Stimulated activated naive CD8-positive, alpha-beta T cell treated with anti-CD3 and anti-CD28 coated beads, Interleukin-15, amount 100 ng/mL, for 72 hours (primary cell): Measurements from ENCODE around the gene ERVW-1.
"Not testable (repeated sequence)": the region's sequence is repeated elsewhere in the genome, so short reads cannot be mapped to it uniquely, and the experiment has no call there.

Source experiments
- ATAC-seq: fragments of 150-1000 bp; cut with Tn5 transposase; 2 replicates; pipeline ENCODE4 v1.10.0; 2021; ENCODE audit warnings: mild to moderate bottlenecking, moderate library complexity
- DNase-seq, 2 donors: peaks; one replicate each; pipeline ENCODE4 v3.0.0; 2021 to 2022
- H3K27ac Mint-ChIP-seq, 2 donors: one replicate each; pipeline ENCODE4 v1.8.0; 2022; ENCODE audit warnings: mild to moderate bottlenecking in 2 of 2, mixed read lengths in 2 of 2, moderate library complexity in 2 of 2
- H3K27me3 Mint-ChIP-seq: one replicate; pipeline ENCODE4 v1.8.0; 2022; ENCODE audit warnings: mixed read lengths
- H3K4me1 Mint-ChIP-seq: one replicate; pipeline ENCODE4 v1.8.0; 2022; ENCODE audit warnings: mild to moderate bottlenecking, mixed read lengths
- H3K4me3 Mint-ChIP-seq, 2 donors: one replicate each; pipeline ENCODE4 v1.8.0; 2022; ENCODE audit warnings: mild to moderate bottlenecking in 2 of 2, mixed read lengths in 2 of 2, moderate library complexity in 1 of 2
- H3K9me3 Mint-ChIP-seq, 2 donors: one replicate each; pipeline ENCODE4 v1.8.0; 2022; ENCODE audit warnings: mixed read lengths in 2 of 2

ERVW-1 gene

DNA sequence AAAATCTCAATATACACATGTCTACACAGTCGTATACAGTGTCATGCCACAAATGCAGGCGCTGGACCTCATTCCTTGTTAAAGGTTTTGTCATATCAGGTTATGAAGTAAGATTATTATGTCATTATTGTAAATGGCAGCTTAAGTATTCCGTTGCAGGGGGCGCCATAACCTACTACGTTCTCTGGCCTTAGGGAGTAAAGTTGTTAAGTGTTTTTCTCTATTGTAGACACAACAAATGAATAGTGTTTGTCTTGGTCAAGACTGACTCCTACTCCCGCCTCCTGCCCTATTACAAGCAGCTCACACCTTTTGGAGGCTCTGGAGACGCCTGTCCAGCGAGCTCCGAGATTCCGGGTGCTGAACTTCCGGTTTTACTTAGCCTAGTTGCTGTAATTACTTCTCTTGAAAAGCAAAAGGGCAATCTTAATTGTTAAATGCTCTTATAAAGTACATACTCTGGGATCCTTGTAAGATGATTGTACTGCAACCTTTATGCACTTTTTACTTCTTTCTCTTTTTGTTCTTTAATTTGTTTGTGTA lies 29.5 kb downstream of the ERVW-1 start:
- peak; percentile 61 for ATAC-seq
- Mint-ChIP-seq H3K4me3 (peak overlapping the region; percentile 87 to 90), H3K27me3 (no peaks in the 10 kb centered on the region), H3K9me3 (no peaks in the 10 kb centered on the region), H3K27ac (peak overlapping the region; percentile 87 to 97), H3K4me1 (peaks cover 9% of the 10 kb centered on the region)
- DNase-seq, result peak in 1 of 2 donors; percentile 54

GRCh38 chr7:92447345-92448204 lies 30.2 kb downstream of the ERVW-1 start, which contains the start of gene GATAD1:
TSS of gene GATAD1 (plus strand) at chr7:92447482. CDS start at chr7:92447730, 248 bp downstream.
- Mint-ChIP-seq H3K27me3 (no peaks in the 10 kb centered on the region), H3K9me3 (no peaks in the 10 kb centered on the region), H3K4me3 (peak within 1 kb of the TSS; percentile 87 to 90), H3K27ac (peak within 1 kb of the TSS; percentile 95 to 97), H3K4me1 (peaks cover 9% of the 10 kb centered on the region)
- DNase-seq, result peak; percentile 83 to 88
- peak; percentile 88 for ATAC-seq

DNA sequence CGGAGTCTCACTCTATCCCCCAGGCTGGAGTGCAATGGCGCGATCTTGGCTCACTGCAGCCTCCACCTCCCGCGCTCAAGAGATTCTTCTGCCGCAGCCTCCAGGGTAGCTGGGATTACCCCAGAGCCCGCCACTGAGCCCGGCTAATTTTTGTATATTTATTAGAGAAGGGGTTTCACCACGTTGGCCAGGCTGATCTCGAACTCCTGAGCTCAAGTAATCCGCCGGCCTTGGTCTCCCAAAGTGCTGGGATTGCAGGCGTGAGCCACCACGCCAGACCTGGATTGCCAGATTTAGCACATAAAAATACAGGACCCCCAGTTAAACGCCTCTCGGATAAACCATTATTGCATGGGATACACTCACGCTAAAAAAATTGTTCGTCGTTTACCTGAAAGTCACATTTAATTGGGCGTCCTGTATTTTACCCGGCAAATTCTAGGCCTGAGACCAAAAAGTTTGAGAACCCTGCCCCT lies 30.8 kb downstream of the ERVW-1 start:
- ATAC-seq, result no peak
- peak overlapping the region; percentile 80 to 87 for H3K4me3 Mint-ChIP-seq
- H3K9me3 Mint-ChIP-seq, result no peaks in the 10 kb centered on the region
- DNase-seq, result no peak
- H3K27ac Mint-ChIP-seq, result peak overlapping the region; percentile 95 to 97
- H3K27me3 Mint-ChIP-seq, result no peaks in the 10 kb centered on the region
- H3K4me1 Mint-ChIP-seq, result peaks cover 9% of the 10 kb centered on the region

DNA sequence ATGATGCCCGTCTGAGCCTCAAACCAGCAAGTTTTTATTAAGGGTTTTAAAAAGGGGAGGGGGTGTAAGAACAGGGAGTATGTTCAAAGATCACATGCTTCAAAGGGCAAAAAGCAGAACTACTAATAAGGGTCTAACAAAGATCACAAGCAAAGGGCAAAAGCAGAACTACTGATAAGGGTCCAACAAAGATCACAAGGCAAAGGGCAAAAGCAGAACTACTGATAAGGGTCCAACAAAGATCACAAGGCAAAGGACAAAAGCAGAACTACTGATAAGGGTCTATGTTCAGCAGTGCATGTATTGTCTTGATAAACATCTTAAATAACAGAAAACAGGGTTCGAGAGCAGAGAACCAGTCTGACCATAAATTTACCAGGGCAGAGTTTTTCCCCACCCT lies 35.0 kb downstream of the ERVW-1 start:
- not testable (repeated sequence) for H3K4me3 Mint-ChIP-seq, H3K9me3 Mint-ChIP-seq, H3K27ac Mint-ChIP-seq, DNase-seq, H3K27me3 Mint-ChIP-seq, ATAC-seq
- H3K4me1 Mint-ChIP-seq, result peaks cover 20% of the 10 kb centered on the region

DNA sequence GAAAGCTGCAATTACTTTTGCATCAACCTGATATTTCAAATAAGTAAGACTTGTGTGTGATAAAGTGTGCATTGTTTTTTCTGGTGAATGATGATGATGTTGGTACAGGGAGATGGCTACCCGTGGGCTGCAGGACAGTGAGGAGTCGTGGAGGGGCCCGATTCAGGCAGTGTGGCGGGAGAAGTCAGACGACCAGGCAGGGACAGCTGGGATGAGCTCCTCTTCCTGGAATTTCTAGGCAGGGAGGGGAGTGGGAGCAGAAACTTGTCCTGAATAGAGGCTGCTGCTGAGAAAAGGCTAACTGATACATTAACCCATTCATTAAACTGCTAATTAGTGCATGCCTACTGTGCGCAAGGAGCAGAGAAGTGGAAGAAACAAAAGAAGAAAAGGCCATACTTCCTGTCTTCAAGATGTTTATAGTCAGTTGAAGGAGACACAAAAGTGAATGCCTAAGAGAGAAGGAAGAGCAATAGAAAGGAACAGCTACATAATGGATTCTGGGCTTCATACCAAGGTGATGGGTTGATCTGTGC lies 39.7 kb downstream of the ERVW-1 start:
- Mint-ChIP-seq H3K4me1 (peaks cover 11% of the 10 kb centered on the region), H3K27ac (no peak overlapping the region), H3K4me3 (no peak overlapping the region), H3K27me3 (no peaks in the 10 kb centered on the region), H3K9me3 (no peaks in the 10 kb centered on the region)
- ATAC-seq (no peak), DNase-seq (no peak)

DNA sequence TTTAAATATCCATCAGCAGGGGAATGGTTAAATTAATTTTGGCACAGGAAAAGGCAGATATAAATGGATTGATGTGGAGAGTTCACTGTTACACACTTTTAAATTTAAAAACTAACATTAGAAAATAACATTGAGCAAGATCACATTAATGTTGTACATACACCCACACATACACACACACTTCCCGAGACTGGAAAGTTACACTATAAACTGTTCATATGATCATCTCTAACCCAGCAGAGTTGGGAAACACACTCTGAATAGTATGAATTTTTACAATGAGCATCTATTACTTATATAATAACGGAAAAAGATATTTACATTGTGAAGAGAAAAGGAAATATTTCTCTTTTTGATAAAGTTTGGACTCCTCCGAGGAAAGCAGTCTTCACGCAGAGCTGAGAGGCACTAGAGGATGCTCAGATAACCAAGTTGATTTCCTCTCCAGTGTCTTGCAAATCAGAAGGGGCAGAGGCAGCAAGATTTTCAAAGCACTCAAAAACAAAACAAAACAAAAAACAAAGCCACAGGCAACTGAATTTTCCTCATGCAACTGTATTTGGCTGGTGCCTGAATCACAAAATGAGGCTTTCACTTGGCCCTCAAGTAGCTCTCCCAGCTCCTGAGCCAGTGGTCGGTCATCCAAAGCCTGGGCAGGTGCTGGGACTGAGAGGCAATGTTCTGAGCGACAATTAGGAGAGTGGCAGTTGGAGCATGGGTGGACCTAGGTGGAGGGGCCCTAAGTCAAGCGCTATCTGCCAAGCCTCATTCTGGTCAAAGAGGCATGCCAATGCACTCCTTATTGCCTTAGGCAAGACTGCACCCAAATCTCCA lies 40.9 kb downstream of the ERVW-1 start:
- Mint-ChIP-seq H3K4me3 (no peak overlapping the region), H3K27ac (no peak overlapping the region), H3K9me3 (no peaks in the 10 kb centered on the region), H3K27me3 (no peaks in the 10 kb centered on the region), H3K4me1 (peaks cover 11% of the 10 kb centered on the region)
- no peak for DNase-seq
- ATAC-seq, result no peak

DNA sequence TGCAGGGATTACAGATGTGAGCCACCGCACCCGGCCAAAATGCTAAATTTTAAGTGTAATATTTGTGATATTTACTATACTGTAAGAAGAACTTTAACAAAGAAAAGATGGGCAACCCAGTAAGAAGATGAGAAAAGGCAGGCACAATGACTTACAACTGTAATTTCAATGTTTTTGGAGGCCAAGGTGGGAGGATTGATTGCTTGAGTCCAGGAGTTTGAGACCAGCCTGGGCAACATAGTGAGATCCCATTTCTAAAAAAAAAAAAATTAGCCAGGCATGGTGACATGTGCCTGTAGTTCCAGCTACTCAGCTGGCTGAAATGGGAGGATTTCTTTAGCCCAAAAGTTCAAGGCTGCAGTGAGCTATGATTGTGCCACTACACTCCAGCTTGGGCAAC lies 42.2 kb downstream of the ERVW-1 start:
- no peaks in the 10 kb centered on the region for H3K27me3 Mint-ChIP-seq
- peak overlapping the region in 1 of 2 donors; percentile 13 for H3K27ac Mint-ChIP-seq
- DNase-seq (no peak), ATAC-seq (no peak)
- no peaks in the 10 kb centered on the region for H3K9me3 Mint-ChIP-seq
- no peak overlapping the region for H3K4me3 Mint-ChIP-seq
- peaks cover 11% of the 10 kb centered on the region for H3K4me1 Mint-ChIP-seq

DNA sequence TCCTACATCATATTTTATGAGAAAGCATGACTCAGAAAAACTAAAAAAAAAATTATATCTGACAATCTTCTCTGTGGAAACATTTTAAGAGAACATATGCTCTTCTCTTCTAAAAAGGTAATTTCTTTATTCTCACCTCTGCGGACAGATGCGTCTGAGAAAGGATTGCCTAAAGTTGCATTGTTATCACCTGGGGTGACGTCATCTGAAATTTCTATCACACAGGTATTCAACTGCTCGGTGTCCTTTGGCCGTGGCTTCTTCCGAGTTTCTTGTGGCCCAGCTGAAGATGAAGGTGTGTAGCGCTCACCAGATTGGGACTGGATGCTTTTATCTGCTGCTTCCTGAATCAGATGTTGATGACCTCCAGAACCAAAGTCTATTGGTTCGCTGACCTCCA lies 44.7 kb downstream of the ERVW-1 start:
- no peak for ATAC-seq
- H3K4me3 Mint-ChIP-seq, result no peak overlapping the region
- H3K9me3 Mint-ChIP-seq, result no peaks in the 10 kb centered on the region
- no peak overlapping the region for H3K27ac Mint-ChIP-seq
- peaks cover 8% of the 10 kb centered on the region for H3K4me1 Mint-ChIP-seq
- no peaks in the 10 kb centered on the region for H3K27me3 Mint-ChIP-seq
- no peak for DNase-seq

DNA sequence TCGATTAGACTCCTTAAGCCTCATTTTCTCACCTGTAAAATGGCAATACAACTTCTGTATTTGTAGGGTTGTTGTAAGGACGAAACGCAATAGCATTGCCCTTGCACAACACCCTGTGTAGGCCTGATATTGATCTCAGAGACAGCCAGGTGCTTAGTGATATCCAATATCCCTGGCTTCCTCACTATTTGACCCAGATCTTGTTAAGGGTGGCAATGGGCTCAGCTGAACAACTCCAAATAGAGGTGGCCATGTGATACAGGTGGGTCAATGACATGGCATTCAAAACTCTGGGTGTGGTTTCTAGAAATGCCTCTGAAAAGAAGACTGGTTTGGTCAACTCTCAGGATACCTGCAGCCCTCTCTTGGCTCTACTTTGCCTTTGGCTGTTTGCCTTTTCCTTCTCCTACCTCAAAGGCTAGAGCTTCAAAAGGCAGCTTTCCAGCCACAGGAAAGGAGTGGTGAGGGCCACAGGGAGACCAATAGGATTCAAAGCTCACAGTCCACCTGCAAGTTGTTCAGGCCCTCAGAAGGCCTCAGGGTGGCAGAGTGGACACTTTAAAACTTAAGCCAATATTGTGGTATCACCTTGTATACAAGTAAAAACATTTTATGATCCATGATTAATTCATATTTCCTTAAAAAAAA lies 45.3 kb downstream of the ERVW-1 start:
- H3K27ac Mint-ChIP-seq, result no peak overlapping the region
- H3K4me3 Mint-ChIP-seq, result no peak overlapping the region
- H3K27me3 Mint-ChIP-seq, result peaks cover 6% of the 10 kb centered on the region
- DNase-seq, result no peak
- peaks cover 8% of the 10 kb centered on the region for H3K4me1 Mint-ChIP-seq
- no peak for ATAC-seq
- H3K9me3 Mint-ChIP-seq, result no peaks in the 10 kb centered on the region

DNA sequence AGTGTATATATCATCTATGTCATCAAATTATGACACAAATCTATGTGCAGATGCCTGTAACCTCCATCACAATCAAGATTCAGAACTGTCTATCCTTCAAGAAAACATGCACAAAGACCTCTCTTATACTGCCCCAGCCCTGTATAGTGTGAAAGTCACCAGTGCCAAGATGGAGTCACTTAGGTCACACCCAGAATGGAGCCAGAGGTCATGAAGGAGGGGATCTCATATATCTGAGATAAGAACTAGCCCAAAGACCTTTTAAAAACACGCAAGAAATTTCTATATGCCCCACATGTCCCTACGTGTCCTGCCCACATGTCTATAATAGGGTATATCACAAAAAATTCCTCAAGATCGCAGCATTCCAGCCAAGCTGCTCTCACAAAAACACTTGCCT lies 50.6 kb downstream of the ERVW-1 start:
- Mint-ChIP-seq H3K27ac (no peak overlapping the region), H3K4me1 (peaks cover 23% of the 10 kb centered on the region), H3K27me3 (peaks cover 23% of the 10 kb centered on the region), H3K4me3 (no peak overlapping the region), H3K9me3 (no peaks in the 10 kb centered on the region)
- DNase-seq, result no peak
- no peak for ATAC-seq

- peak overlapping the region; percentile 81 to 86 for H3K4me3 Mint-ChIP-seq
- DNase-seq (no peak), ATAC-seq (no peak)
- no peak overlapping the region for H3K27ac Mint-ChIP-seq
- H3K4me1 Mint-ChIP-seq, result peaks cover 23% of the 10 kb centered on the region
- peaks cover 33% of the 10 kb centered on the region for H3K27me3 Mint-ChIP-seq
- H3K9me3 Mint-ChIP-seq, result no peaks in the 10 kb centered on the region
Observed at GRCh38 chr7:92425311-92425947, 52.3 kb downstream of the ERVW-1 start.

DNA sequence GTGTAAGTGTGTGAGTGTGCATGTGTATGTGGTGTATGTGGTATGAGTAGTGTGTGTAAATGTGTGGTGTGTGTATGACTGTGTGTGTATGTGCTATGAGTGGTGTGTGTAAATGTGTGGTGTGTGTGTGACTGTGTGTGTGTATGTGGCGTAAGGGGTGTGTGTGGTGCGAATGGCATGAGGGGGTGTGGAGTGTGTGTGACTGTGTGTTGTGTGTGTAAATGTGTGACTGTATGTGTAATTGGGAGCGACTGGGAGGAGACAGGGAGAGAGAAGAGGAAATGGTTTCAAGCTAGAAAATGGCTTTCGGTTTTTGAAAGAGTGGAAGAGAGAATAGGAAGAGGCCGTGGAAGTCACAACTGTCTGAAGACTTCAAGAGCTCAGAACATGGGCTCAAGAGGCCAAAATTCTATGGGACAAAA lies 54.0 kb downstream of the ERVW-1 start:
- Mint-ChIP-seq H3K9me3 (no peaks in the 10 kb centered on the region), H3K4me3 (peak overlapping the region; percentile 11 to 49), H3K27ac (peak overlapping the region in 1 of 2 donors; percentile 0), H3K27me3 (peaks cover 33% of the 10 kb centered on the region), H3K4me1 (peaks cover 16% of the 10 kb centered on the region)
- DNase-seq, result no peak
- ATAC-seq, result peak; percentile 54

DNA sequence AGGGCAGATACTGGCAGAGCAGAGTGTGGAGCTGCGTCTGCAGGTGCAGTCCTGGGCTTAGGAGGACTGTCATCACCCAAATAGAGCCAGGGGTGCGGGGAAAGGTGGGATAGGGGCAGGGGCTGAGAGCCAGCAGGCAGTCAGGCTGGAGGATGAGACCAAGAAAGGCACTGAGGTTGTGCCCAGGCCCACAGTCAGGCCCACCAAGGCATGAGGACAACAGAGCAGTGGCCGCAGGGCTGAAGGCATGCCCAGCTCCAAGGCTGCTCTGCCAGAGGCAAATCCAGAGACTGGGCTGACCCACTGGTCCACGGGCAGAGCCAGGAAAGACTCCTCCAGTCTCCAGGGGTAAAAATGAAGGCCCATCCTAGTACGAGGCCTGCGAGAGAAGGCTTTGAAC lies 54.8 kb downstream of the ERVW-1 start:
- no peak overlapping the region for H3K4me3 Mint-ChIP-seq
- H3K9me3 Mint-ChIP-seq, result no peaks in the 10 kb centered on the region
- ATAC-seq (no peak), DNase-seq (no peak)
- H3K4me1 Mint-ChIP-seq, result peaks cover 15% of the 10 kb centered on the region
- peaks cover 33% of the 10 kb centered on the region for H3K27me3 Mint-ChIP-seq
- H3K27ac Mint-ChIP-seq, result no peak overlapping the region

DNA sequence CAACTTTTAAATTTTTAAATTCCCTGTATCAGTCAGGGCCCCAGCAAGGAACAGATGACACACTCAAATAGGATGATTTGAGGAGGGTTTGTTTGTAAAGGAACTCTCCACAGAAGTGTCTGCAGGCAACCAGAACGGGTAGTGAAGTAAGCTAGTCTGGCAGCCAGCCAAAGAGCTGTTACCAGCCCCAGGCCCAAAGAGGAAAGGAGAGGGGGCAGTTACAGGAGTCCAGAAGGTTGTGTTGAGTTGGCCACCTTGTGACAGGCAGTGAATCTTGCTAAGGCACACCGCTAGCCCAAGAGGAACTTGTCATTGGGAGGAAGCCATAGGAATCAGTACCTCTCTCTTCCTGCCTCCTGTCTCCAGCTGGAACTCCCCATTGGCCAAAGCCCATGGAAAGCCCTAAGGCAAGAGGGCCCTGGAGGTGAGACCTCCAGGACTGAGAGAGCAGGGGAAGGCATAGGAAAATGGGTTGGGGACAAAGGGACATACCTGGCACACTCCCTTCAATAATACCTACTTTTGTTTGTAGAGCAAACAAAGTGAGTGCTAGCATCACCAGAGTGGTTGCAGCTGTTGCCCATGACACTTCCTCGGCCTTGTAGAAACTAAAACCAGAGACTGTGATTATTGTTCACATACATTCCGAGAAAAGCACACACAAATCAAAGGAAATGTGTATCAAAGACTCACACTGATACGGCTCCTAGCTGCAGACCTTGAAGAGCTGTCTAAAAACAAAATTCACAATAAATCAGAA lies 55.9 kb downstream of the ERVW-1 start:
- no peak for ATAC-seq
- Mint-ChIP-seq H3K4me1 (peaks cover 15% of the 10 kb centered on the region), H3K9me3 (no peaks in the 10 kb centered on the region), H3K27me3 (peaks cover 26% of the 10 kb centered on the region), H3K4me3 (no peak overlapping the region), H3K27ac (no peak overlapping the region)
- DNase-seq, result no peak
